ENCODE results near the gene RAB36. TPM values are rescaled to one million over a fixed set of nuclear protein-coding genes. Genes with fewer than 3 reads are reported as not detected.

The RAB36 gene
- total RNA-seq, 2 experiments from 2014 or later: 0.77 to 0.87 TPM

GRCh38 chr22:23158516-23159290 is 13.4 kb downstream of the RAB36 start:
- H3K27me3 Mint-ChIP-seq: no peaks in the 10 kb centered on the region
- H3K4me1 Mint-ChIP-seq (ENCODE audit: low read depth): no peaks in the 10 kb centered on the region
- no peaks in the 10 kb centered on the region for H3K9me3 Mint-ChIP-seq
- Histone ChIP-seq H3K4me3 (ENCODE audit: low read length) (no peak overlapping the region), H3K4me1 (ENCODE audit: insufficient read depth, low read length) (peaks cover 7% of the 10 kb centered on the region), H3K9me3 (ENCODE audit: control insufficient read depth in 1 of 2, insufficient read depth in 1 of 2, low read length in 2 of 2) (no peaks in the 10 kb centered on the region), H3K36me3 (ENCODE audit: insufficient read depth, low read length) (no peaks in the 10 kb centered on the region), H3K27me3 (ENCODE audit: control insufficient read depth in 1 of 2, insufficient read depth in 2 of 2, low read length in 2 of 2) (no peaks in the 10 kb centered on the region), H3K27ac (ENCODE audit: low read depth in 1 of 2, low read length in 2 of 2) (no peak overlapping the region)
- ChIA-PET POLR2A (no interaction called here), CTCF (no interaction called here)
- no peak overlapping the region for H3K27ac Mint-ChIP-seq
- no peaks in the 10 kb centered on the region for H3K36me3 Mint-ChIP-seq (ENCODE audit: low read depth)
- no peak overlapping the region for H3K4me3 Mint-ChIP-seq
- ATAC-seq (ENCODE audit: poor library complexity) (no peak), DNase-seq (no peak)
- intact Hi-C loops (cut with DNase I, micrococcal nuclease): no loop called here
- TF ChIP-seq CTCF (IDR thresholded peaks at IDR 0.05): no peak

DNA sequence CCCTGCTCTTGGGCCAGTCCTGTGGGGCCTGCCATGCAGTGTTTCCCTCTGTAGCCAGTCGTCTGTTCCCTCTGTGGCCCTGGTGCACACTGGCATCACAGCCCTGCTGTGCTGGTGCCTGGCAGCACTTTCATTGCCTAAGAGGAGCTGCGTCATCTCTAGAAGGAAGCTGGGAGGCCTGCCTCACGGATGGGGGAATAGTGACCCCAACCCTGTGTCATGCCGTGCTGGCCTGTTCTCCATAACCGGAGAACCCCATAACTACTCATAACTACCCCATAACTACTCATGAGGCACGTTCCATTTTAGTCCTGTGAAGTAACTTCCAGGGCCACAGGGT is 14.0 kb downstream of the RAB36 start:
- POLR2A ChIA-PET: no interaction called here
- CTCF ChIA-PET: no interaction called here

DNA sequence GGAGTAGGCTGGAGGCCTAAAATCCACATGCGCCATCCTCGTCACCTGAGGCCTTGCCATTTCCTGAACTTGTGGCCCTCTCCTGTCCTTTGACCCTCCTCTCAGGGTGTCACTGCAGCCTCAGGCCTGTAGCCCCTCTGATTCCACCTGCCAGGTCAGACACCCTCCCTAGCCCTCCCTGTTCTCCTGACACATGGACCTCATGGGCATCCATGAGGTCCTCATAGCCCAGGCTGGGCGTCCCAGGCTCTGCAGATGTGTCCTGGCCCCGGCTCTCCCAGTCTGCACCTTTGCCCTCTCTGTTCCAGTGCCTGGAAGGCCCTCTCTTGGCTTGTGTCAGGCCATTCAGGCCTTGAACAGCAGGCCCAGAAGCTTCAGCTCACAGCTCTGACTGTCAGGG is 15.8 kb downstream of the RAB36 start:
- H3K27me3 Mint-ChIP-seq: no peaks in the 10 kb centered on the region
- H3K27me3 ChIP-seq (ENCODE audit: control insufficient read depth in 1 of 2, insufficient read depth in 2 of 2, low read length in 2 of 2): no peaks in the 10 kb centered on the region
- DNase-seq (no peak), ATAC-seq (ENCODE audit: poor library complexity) (no peak)
- H3K4me3 Mint-ChIP-seq: no peak overlapping the region
- H3K27ac Mint-ChIP-seq: no peak overlapping the region
- no peaks in the 10 kb centered on the region for H3K36me3 ChIP-seq (ENCODE audit: insufficient read depth, low read length)
- H3K4me1 ChIP-seq (ENCODE audit: insufficient read depth, low read length): no peaks in the 10 kb centered on the region
- CTCF ChIA-PET: no interaction called here
- intact Hi-C loops (cut with DNase I, micrococcal nuclease): no loop called here
- POLR2A ChIA-PET: no interaction called here
- no peaks in the 10 kb centered on the region for H3K9me3 Mint-ChIP-seq
- no peaks in the 10 kb centered on the region for H3K36me3 Mint-ChIP-seq (ENCODE audit: low read depth)
- H3K27ac ChIP-seq (ENCODE audit: low read depth in 1 of 2, low read length in 2 of 2): no peak overlapping the region
- H3K4me1 Mint-ChIP-seq (ENCODE audit: low read depth): no peaks in the 10 kb centered on the region
- H3K4me3 ChIP-seq (ENCODE audit: low read length): no peak overlapping the region
- TF ChIP-seq CTCF (IDR thresholded peaks at IDR 0.05): no peak
- H3K9me3 ChIP-seq (ENCODE audit: control insufficient read depth in 1 of 2, insufficient read depth in 1 of 2, low read length in 2 of 2): peaks cover 0 to 7% of the 10 kb centered on the region in 2 experiments

More for the DNA sequence above, 14.0 kb downstream of the RAB36 start:
- Mint-ChIP-seq H3K9me3 (no peaks in the 10 kb centered on the region), H3K4me1 (ENCODE audit: low read depth) (no peaks in the 10 kb centered on the region), H3K36me3 (ENCODE audit: low read depth) (no peaks in the 10 kb centered on the region), H3K27me3 (no peaks in the 10 kb centered on the region), H3K4me3 (no peak overlapping the region), H3K27ac (no peak overlapping the region)
- intact Hi-C loops (cut with DNase I, micrococcal nuclease): no loop called here
- ATAC-seq (ENCODE audit: poor library complexity) (no peak), DNase-seq (no peak)
- no peaks in the 10 kb centered on the region for H3K27me3 ChIP-seq (ENCODE audit: control insufficient read depth in 1 of 2, insufficient read depth in 2 of 2, low read length in 2 of 2)
- no peaks in the 10 kb centered on the region for H3K9me3 ChIP-seq (ENCODE audit: control insufficient read depth in 1 of 2, insufficient read depth in 1 of 2, low read length in 2 of 2)
- no peak overlapping the region for H3K27ac ChIP-seq (ENCODE audit: low read depth in 1 of 2, low read length in 2 of 2)
- no peak overlapping the region for H3K4me3 ChIP-seq (ENCODE audit: low read length)
- no peaks in the 10 kb centered on the region for H3K36me3 ChIP-seq (ENCODE audit: insufficient read depth, low read length)
- no peak for TF ChIP-seq CTCF (IDR thresholded peaks at IDR 0.05)
- peaks cover 2% of the 10 kb centered on the region for H3K4me1 ChIP-seq (ENCODE audit: insufficient read depth, low read length)

Data from CD4-positive, alpha-beta T cell (primary cell).